NCI-H460 (cell line): ENCODE measurements around the gene SLC6A12. TPM values are rescaled to one million over a fixed set of nuclear protein-coding genes. Genes with fewer than 3 reads are reported as not detected.
"Not testable (repeated sequence)": the region's sequence is repeated elsewhere in the genome, so short reads cannot be mapped to it uniquely, and the experiment has no call there.

Experiments
- DNase-seq: peaks from one replicate; pipeline ENCODE4 v3.0.0-alpha.2; 2016; ENCODE audit warnings: low read depth; ENCODE audit errors: extremely low read depth
- total RNA-seq: library from RNA; depleted of rRNA; stranded (reverse); fragments of >200 nt; shearing (Covaris generic); gene quantifications from 2 replicates; pipeline ENCODE4 v1.2.3, GENCODE V29; 2014

Gene SLC6A12
- total RNA-seq, 1 experiment from 2014 or later: not detected

- no peak for DNase-seq
Observed at GRCh38 chr12:202081-202731, 11.8 kb downstream of the SLC6A12 start.

- no peak for DNase-seq
Observed at GRCh38 chr12:201361-201760, 12.6 kb downstream of the SLC6A12 start.

DNA sequence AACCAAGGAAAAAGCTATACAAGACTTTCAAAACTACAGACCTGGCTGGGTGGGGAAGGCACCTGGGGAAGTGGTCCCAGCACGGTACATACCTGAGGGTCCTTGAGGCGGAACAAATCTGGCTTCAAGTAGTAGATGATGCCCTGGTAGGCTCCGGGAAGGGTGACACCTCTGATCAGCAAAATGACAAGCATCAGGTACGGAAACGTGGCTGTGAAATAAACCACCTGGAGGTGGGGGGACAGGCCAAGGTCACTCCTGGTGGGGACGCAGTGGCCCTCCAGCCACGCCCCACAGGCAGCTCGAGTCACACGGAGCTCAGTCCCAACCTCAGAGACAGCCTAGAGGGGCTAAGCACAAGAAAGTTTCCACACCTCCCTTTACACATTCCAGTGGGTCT lies 15.3 kb downstream of the SLC6A12 start:
- DNase-seq: no peak

GRCh38 chr12:197911-198695 lies 15.9 kb downstream of the SLC6A12 start:
- no peak for DNase-seq

GRCh38 chr12:197347-197746 lies 16.6 kb downstream of the SLC6A12 start:
- no peak for DNase-seq

- no peak for DNase-seq
Observed at GRCh38 chr12:196436-196835, 17.5 kb downstream of the SLC6A12 start.

DNA sequence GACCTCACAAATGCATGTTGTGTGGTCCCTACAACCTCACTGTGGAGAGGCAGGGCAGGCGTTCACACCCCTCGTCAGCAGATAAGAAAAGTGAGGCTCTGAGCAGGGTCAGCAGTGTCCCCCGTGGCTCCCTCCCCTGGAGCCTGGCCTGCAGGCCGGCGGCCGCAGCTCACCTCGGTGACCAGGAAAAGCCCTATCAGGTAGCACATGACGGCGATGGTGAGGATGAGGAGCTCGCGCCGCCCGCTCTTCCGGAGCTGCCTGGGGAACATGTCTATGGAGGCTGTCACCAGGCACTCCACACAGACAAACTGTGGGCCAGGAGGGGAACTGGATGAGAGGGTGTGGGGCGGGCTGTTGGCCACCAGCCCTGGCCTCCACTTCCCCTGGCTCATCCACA lies 18.0 kb downstream of the SLC6A12 start:
- no peak for DNase-seq

- DNase-seq: no peak
Observed at GRCh38 chr12:195156-195555, 18.8 kb downstream of the SLC6A12 start.

DNA sequence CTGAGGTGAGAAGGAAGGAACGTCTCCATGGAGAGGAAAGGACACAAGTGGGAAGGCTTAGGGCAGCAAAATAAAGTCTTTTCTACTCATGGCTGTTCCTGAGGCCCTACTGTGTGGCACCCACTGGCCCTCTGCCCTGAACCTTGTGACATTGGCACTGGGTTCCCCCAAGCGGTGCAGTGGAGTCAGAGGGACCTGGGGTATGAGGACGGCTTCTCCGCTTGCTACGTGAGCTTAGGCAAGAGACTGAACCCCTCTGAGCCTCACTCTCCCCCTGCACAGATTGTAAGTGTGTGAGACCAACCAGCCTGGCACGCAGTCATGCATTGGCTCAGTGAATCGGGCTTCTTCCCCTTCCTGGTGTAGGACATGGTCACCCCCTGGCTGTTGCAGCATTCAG lies 19.7 kb downstream of the SLC6A12 start:
- no peak for DNase-seq

- DNase-seq: no peak
Observed at GRCh38 chr12:193261-193660, 20.7 kb downstream of the SLC6A12 start.

DNA sequence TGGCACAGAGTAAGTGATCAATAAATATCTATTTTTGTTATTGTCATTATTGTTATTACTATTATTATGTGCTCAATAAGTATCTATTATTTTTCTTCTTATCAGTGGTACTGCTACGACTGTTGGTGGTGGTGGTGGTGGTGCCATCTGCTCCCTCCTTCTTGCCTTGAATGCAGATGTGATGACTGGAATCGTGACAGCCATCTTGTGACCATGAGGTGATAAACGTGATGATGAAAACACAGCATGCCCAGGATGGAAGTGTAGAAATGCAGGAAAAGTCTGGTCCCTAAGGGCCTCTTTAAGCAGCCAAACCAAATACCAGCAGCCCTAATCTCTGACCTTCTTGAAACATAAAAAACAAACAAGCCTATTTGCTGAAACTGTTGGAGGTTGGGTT lies 22.4 kb downstream of the SLC6A12 start:
- DNase-seq: no peak

- DNase-seq: no peak
Observed at GRCh38 chr12:190881-191280, 23.1 kb downstream of the SLC6A12 start.

DNA sequence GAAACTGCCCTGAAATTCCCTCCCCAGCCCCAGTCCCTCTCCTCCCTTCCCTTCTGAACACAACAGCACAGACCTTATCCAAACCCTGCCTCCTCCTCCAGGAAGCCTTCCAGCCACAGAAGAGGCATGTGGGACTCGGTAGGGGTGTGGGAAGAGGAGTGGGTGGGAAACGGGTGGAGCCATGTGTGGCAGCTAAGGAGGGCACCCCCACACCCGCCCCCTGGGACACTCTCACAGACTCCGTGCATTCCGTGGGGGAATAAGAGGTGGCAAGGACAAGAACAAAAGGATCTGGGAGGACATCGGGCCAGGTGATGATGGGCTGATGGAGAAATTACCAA lies 24.4 kb downstream of the SLC6A12 start:
- no peak for DNase-seq

GRCh38 chr12:188910-189621 lies 24.9 kb downstream of the SLC6A12 start:
- DNase-seq: peak; percentile 30

DNA sequence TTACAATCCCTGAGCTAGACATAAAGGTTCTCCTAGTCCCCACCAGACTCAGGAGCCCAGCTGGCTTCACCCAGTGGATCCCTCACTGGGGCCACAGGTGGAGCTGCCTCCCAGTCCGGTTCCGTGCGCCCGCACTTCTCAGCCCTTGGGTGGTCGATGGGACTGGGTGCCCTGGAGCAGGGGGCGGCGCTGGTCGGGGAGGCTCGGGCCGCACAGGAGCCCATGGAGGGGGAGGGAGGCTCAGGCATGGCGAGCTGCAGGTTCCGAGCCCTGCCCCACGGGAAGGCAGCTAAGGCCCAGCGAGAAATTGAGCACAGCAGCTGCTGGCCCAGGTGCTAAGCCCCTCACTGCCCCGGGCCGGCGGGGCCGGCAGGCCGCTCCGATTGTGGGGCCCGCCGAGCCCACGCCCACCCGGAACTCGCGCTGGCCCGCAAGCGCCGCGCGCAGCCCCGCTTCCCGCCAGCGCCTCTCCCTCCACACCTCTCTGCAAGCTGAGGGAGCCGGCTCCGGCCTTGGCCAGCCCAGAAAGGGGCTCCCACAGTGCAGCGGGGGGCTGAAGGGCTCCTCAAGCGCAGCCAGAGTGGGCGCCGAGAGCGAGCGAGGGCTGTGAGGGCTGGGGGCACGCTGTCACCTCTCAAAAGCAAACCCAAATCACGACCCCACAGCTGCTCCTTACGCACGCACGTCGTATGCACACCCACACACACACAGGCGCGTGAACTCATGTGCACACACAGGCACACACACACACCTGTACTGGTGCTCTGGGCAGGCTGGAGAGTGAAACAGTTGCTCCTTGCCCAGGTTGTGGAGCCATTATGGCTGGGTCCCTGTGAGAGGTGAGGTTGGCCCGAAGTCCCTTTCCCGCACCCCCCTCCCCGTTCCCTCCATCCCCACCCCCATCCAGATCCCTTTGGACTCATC lies 25.7 kb downstream of the SLC6A12 start:
- DNase-seq: not testable (repeated sequence)

DNA sequence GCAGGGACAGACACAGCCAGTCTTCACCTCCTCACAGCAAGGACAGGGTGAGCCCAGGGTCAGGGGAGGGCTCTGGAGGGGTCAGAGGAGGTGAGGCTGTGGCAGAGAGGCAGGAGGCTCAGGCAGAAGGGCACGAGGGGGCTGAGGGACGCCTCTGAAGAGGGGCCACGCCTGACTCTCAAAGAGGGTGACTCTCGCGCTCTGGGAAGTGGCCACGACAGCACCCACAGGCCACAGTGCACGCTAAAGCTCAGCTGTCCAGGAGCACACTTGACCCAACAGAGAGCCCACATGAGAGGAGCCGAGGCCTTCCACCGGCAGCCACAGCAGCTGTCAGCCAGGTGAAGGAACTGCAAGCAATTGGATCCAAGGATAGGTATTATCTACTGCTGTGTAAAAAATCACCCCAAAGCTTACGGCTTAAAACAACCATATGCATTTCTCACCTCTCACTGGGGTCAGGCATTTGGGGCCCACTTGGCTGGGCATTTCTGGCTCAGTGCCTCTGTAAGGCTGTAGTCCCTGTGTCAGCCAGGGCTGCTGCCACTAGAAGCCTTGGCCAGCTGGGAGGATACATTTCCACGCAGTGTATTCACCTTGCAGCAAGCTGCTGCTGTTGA lies 27.8 kb downstream of the SLC6A12 start:
- DNase-seq: no peak

GRCh38 chr12:185576-185955 lies 28.4 kb downstream of the SLC6A12 start:
- DNase-seq: no peak

GRCh38 chr12:184811-185575 lies 29.0 kb downstream of the SLC6A12 start:
- DNase-seq: no peak

- no peak for DNase-seq
Observed at GRCh38 chr12:182381-182892, 31.5 kb downstream of the SLC6A12 start.
